HG03066 (cell line): ENCODE measurements around the gene SLC39A6.
"Not testable (repeated sequence)": the region's sequence is repeated elsewhere in the genome, so short reads cannot be mapped to it uniquely, and the experiment has no call there.

Experiments
- ATAC-seq: cut with Tn5 transposase; IDR thresholded peaks from one replicate; pipeline ENCODE4 v1.9.1; 2021; ENCODE audit warnings: low read depth; ENCODE audit not compliant: unreplicated experiment

Gene SLC39A6

GRCh38 chr18:36101943-36102342 lies 27.2 kb downstream of the SLC39A6 start:
- no peak for ATAC-seq

- ATAC-seq = no peak
Observed at GRCh38 chr18:36099311-36099710, 29.8 kb downstream of the SLC39A6 start.

GRCh38 chr18:36096955-36097354 lies 32.2 kb downstream of the SLC39A6 start:
- no peak for ATAC-seq

GRCh38 chr18:36095936-36096519 lies 33.1 kb downstream of the SLC39A6 start:
- no peak for ATAC-seq

GRCh38 chr18:36094431-36094830 lies 34.7 kb downstream of the SLC39A6 start:
- no peak for ATAC-seq

GRCh38 chr18:36092116-36092515 lies 37.0 kb downstream of the SLC39A6 start:
- not testable (repeated sequence) for ATAC-seq

GRCh38 chr18:36089001-36089400 lies 40.1 kb downstream of the SLC39A6 start:
- ATAC-seq = no peak

GRCh38 chr18:36088256-36088655 lies 40.9 kb downstream of the SLC39A6 start:
- no peak for ATAC-seq

GRCh38 chr18:36086186-36086585 lies 43.0 kb downstream of the SLC39A6 start:
- ATAC-seq = no peak

GRCh38 chr18:36085195-36085594 lies 43.9 kb downstream of the SLC39A6 start:
- ATAC-seq = no peak

- no peak for ATAC-seq
Observed at GRCh38 chr18:36083729-36084128, 45.4 kb downstream of the SLC39A6 start.

- not testable (repeated sequence) for ATAC-seq
Observed at GRCh38 chr18:36081118-36081517, 48.0 kb downstream of the SLC39A6 start.

GRCh38 chr18:36078751-36079529 lies 50.2 kb downstream of the SLC39A6 start:
- ATAC-seq = no peak

- ATAC-seq = not testable (repeated sequence)
Observed at GRCh38 chr18:36077764-36078163, 51.4 kb downstream of the SLC39A6 start.

GRCh38 chr18:36075862-36076587 lies 53.1 kb downstream of the SLC39A6 start:
- no peak for ATAC-seq

GRCh38 chr18:36074435-36074834 lies 54.7 kb downstream of the SLC39A6 start:
- ATAC-seq = no peak

- no peak for ATAC-seq
Observed at GRCh38 chr18:36073676-36074075, 55.5 kb downstream of the SLC39A6 start.

- ATAC-seq = not testable (repeated sequence)
Observed at GRCh38 chr18:36072406-36072805, 56.7 kb downstream of the SLC39A6 start.

- peak; percentile 96 for ATAC-seq
Observed at GRCh38 chr18:36067055-36067957, 61.8 kb downstream of the SLC39A6 start, which contains the start of gene RPRD1A. TSS of gene RPRD1A (minus strand) at chr18:36067559. CDS start at chr18:36067404, 155 bp downstream.

- peak; percentile 4 for ATAC-seq
Observed at GRCh38 chr18:36066686-36067054, 62.5 kb downstream of the SLC39A6 start.
